Measurements from ENCODE around the gene STPG2.

The STPG2 gene

GRCh38 chr4:98143001-98143899 lies at the start of gene STPG2:
Gene STPG2, minus strand, starts transcription at chr4:98143476.
- in situ Hi-C loops (cut with MboI; ENCODE audit: low sequenced_read_pairs), result no loop called here

GRCh38 chr4:98185279-98185678 lies 42.0 kb upstream of the STPG2 start:
- in situ Hi-C loops (cut with MboI; ENCODE audit: low sequenced_read_pairs), result no loop called here

GRCh38 chr4:98181809-98182208 lies 38.5 kb upstream of the STPG2 start:
- in situ Hi-C loops (cut with MboI; ENCODE audit: low sequenced_read_pairs), result no loop called here

GRCh38 chr4:98179951-98180350 lies 36.7 kb upstream of the STPG2 start:
- in situ Hi-C loops (cut with MboI; ENCODE audit: low sequenced_read_pairs), result no loop called here

GRCh38 chr4:98176531-98176930 lies 33.3 kb upstream of the STPG2 start:
- in situ Hi-C loops (cut with MboI; ENCODE audit: low sequenced_read_pairs), result no loop called here

GRCh38 chr4:98170035-98170434 lies 26.8 kb upstream of the STPG2 start:
- in situ Hi-C loops (cut with MboI; ENCODE audit: low sequenced_read_pairs), result no loop called here

- in situ Hi-C loops (cut with MboI; ENCODE audit: low sequenced_read_pairs), result no loop called here
Measured at GRCh38 chr4:98166731-98167041, 23.4 kb upstream of the STPG2 start.

GRCh38 chr4:98166025-98166730 lies 22.9 kb upstream of the STPG2 start:
- in situ Hi-C loops (cut with MboI; ENCODE audit: low sequenced_read_pairs), result no loop called here

GRCh38 chr4:98162696-98163095 lies 19.4 kb upstream of the STPG2 start:
- in situ Hi-C loops (cut with MboI; ENCODE audit: low sequenced_read_pairs), result no loop called here

- in situ Hi-C loops (cut with MboI; ENCODE audit: low sequenced_read_pairs), result no loop called here
Measured at GRCh38 chr4:98151145-98151924, 8.1 kb upstream of the STPG2 start.

- in situ Hi-C loops (cut with MboI; ENCODE audit: low sequenced_read_pairs), result no loop called here
Measured at GRCh38 chr4:98150092-98150761, 7.0 kb upstream of the STPG2 start.

GRCh38 chr4:98148856-98149255 lies 5.6 kb upstream of the STPG2 start:
- in situ Hi-C loops (cut with MboI; ENCODE audit: low sequenced_read_pairs), result no loop called here

- in situ Hi-C loops (cut with MboI; ENCODE audit: low sequenced_read_pairs), result no loop called here
Measured at GRCh38 chr4:98126141-98126540, 17.1 kb downstream of the STPG2 start.

- in situ Hi-C loops (cut with MboI; ENCODE audit: low sequenced_read_pairs), result no loop called here
Measured at GRCh38 chr4:98125585-98125984, 17.7 kb downstream of the STPG2 start.

GRCh38 chr4:98117363-98117762 lies 25.9 kb downstream of the STPG2 start:
- in situ Hi-C loops (cut with MboI; ENCODE audit: low sequenced_read_pairs), result no loop called here

- in situ Hi-C loops (cut with MboI; ENCODE audit: low sequenced_read_pairs), result no loop called here
Measured at GRCh38 chr4:98113012-98113411, 30.3 kb downstream of the STPG2 start.

GRCh38 chr4:98110929-98111328 lies 32.3 kb downstream of the STPG2 start:
- in situ Hi-C loops (cut with MboI; ENCODE audit: low sequenced_read_pairs), result no loop called here

GRCh38 chr4:98110214-98110613 lies 33.1 kb downstream of the STPG2 start:
- in situ Hi-C loops (cut with MboI; ENCODE audit: low sequenced_read_pairs), result no loop called here

GRCh38 chr4:98102660-98103059 lies 40.6 kb downstream of the STPG2 start:
- in situ Hi-C loops (cut with MboI; ENCODE audit: low sequenced_read_pairs), result no loop called here

- in situ Hi-C loops (cut with MboI; ENCODE audit: low sequenced_read_pairs), result no loop called here
Measured at GRCh38 chr4:98101988-98102387, 41.3 kb downstream of the STPG2 start.

GRCh38 chr4:98098764-98099163 lies 44.5 kb downstream of the STPG2 start:
- in situ Hi-C loops (cut with MboI; ENCODE audit: low sequenced_read_pairs), result no loop called here

Measured in HL-60/S4 (cell line).